Retinal pigment epithelial cell (primary cell): ENCODE measurements around the gene TNFRSF8.

Experiments used
- DNase-seq: peaks from one replicate; pipeline ENCODE4 v3.0.0-alpha.2; 2010; ENCODE audit warnings: low read depth
- H3K4me3 ChIP-seq: 2 replicates; pipeline ENCODE4 v1.5.1; 2011; ENCODE audit warnings: mild to moderate bottlenecking, low read length, control low read depth, moderate library complexity
- CTCF ChIP-seq: conservative IDR thresholded peaks from 2 replicates; pipeline ENCODE4 v1.5.1; 2011; ENCODE audit warnings: low read depth, low read length, control low read depth, inconsistent platforms

The TNFRSF8 gene

DNA sequence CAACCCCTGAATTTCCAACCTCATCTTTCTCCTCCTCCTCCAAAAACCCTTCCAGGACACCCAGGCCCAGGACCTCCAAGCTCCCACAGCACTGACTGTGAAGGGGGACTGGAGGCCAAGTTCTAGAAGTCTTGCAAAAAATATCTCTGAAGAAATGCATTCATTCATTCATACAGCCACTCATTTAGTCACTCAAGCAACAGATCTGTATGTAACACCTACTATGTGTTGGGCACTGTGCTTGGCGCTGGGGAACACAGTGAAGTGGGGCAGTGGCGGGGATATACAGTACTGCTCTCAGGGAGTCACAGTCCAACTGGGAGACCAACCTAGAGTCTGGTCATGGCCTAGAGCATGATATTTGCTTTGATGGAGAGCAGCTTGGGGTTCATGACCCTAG, 88.4 kb downstream of the TNFRSF8 start:
- DNase-seq: no peak
- no peak for TF ChIP-seq CTCF
- H3K4me3 ChIP-seq: no peak overlapping the region

GRCh38 chr1:12152113-12152891, 89.2 kb downstream of the TNFRSF8 start:
- no peak for DNase-seq
- TF ChIP-seq CTCF: no peak
- H3K4me3 ChIP-seq: no peak overlapping the region

DNA sequence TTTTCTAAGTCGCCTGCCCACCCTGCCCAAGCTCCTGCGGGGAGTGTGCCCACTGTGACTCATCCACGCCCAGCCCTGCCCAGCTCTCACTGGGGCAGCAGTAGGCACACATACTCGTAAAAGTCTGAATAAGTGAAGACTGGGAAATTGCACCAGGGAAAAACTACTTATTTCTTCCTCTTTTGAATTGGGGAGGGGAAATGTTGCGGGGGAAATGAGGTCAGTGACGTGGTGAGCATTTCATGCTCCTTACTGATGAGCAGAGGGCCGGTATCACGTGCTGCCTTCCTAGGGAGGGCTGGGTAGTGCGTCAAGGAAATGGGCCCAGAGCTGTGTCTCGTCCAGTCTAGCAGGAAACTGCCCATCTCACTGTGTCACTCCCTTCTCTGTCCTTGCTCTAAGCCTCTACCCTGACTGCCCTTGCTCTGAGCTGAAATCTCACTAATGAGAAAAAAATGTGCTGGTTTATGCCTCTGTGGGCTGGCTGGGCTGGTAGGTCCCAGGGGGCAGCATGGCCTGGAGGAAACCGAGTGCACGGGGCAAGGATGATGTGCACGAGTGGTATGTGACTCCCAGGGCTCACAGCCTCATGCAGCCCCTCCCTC, 90.2 kb downstream of the TNFRSF8 start:
- no peak for DNase-seq
- no peak for TF ChIP-seq CTCF
- H3K4me3 ChIP-seq: no peak overlapping the region

DNA sequence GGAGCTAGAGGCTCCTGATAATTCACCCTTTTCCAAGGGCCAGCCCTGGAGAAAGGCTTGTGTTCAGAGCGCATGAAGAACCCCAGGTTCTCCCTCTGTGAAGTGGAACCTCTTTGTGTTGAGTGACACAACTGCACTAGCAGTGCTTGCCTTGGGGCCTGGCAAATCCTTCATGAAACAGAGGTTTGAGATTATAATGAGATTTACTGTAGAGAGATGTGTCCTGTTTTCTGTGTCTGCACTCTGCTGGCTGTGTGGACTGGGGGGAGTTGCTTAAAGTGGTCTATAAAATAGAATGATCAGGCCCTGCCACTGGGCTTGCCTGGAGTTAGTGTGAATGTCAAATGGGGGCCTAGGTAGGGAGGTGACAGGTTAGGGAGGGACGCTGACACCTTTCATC, 92.2 kb downstream of the TNFRSF8 start:
- TF ChIP-seq CTCF: no peak

DNA sequence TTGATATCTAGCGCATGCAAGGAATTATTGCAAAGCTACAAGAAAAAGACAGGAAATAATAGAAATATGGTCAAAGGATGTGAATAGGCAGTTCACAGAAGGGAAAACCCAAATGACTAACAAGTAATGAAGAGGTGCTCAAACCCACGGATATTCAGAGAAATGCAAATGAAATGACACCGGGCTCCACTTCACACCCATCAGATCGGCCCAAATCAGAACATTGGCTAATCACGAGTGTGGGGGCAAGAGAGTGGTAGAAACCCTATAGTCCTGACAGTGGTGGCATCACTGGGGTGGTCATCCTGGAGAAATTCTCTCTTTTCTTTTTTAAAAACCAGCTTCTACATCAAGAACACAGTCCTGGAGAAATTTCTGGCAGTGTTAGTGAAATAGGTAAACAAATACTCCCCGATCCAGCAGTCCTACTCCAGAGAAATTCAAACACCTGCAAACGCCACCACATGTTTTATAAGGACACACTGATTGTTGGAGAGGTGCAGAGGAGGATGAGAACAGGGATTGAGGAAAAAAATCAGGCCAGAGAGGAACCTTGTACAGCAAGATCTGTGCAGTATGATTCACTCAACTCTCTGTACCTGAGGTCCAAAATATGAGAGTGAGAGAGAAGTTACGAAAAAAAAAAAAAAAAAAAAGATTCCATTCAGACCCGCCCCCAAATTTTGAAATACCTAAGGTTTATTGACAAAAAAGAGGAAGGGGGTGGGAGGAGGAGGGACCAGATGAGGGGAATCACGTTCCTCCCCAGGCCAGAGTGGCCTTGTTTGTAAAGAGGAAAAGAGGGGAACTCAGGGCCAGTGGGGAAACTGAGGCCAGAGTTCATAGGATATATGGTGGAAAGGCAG, 94.5 kb downstream of the TNFRSF8 start:
- no peak for TF ChIP-seq CTCF
- DNase-seq: no peak
- no peak overlapping the region for H3K4me3 ChIP-seq

More for the DNA sequence above, 92.2 kb downstream of the TNFRSF8 start:
- H3K4me3 ChIP-seq: no peak overlapping the region
- no peak for DNase-seq

- no peak for TF ChIP-seq CTCF
- DNase-seq: no peak
- no peak overlapping the region for H3K4me3 ChIP-seq
Measured at GRCh38 chr1:12158357-12159092, 95.4 kb downstream of the TNFRSF8 start.
